ENCODE results near the gene ATAT1. TPM values are rescaled to one million over a fixed set of nuclear protein-coding genes. Genes with fewer than 3 reads are reported as not detected.
A peak's percentile ranks its signal among the peaks of the same experiment; 100 is the strongest.

ATAT1 gene
- total and polyA plus RNA-seq, 9 of the 15 experiments (the other 6 are each of a cell fraction or from before 2014, with no cell fraction given): 0.65 to 5.8 (median 1.6) TPM

- CTCF ChIA-PET (ENCODE audit: low intra/inter-chr PET ratio): no interaction called here
- Histone ChIP-seq H4K20me1 (replicated peaks; ENCODE audit: control insufficient read depth, insufficient read depth, low read length) (no peaks in the 10 kb centered on the region), H3K27ac (ENCODE audit: extremely low read depth, low read depth, low read length) (peak overlapping the region; percentile 88), H3K27me3 (ENCODE audit: control insufficient read depth in 2 of 2, insufficient read depth in 2 of 2, low read length in 2 of 2) (no peaks in the 10 kb centered on the region), H3K9me1 (ENCODE audit: control insufficient read depth, insufficient read depth, low read length) (no peaks in the 10 kb centered on the region), H3K4me3 (peak overlapping the region; percentile 81), H3K36me3 (ENCODE audit: control insufficient read depth, insufficient read depth, low read length) (peaks cover 11% of the 10 kb centered on the region; the same call in 2 of the 3 replicates), H3K4me2 (ENCODE audit: insufficient read depth, low read length) (peak overlapping the region; percentile 97), H3K9ac (ENCODE audit: insufficient read depth in 1 of 2, low read depth in 2 of 2, low read length in 2 of 2) (peak overlapping the region; percentile 75 to 95), H3K9me3 (replicated peaks; ENCODE audit: control insufficient read depth, insufficient read depth, low read depth, low read length) (no peaks in the 10 kb centered on the region), H3K79me2 (ENCODE audit: control insufficient read depth, insufficient read depth, low read length) (peaks cover 80% of the 10 kb centered on the region), H3K4me1 (replicated peaks in 1 of 2; ENCODE audit: control insufficient read depth in 2 of 2, insufficient read depth in 2 of 2, low read length in 2 of 2) (peaks cover 50 to 88% of the 10 kb centered on the region in 2 experiments), H2AFZ (ENCODE audit: low read depth, low read length) (peak overlapping the region; percentile 81)
- FAIRE-seq: peak; percentile 65
- intact Hi-C loops (cut with micrococcal nuclease) (loop anchor here (1.0 to 10.0 kb wide), 3 partner anchors 30 to 128 kb away; partner anchors contain the start of genes MDC1 and TUBB), in situ Hi-C loops (cut with MboI) (no loop called here)
- under 1% methylated on average over 31 of the region's 52 CpGs for WGBS (ENCODE audit: insufficient coverage, low coverage, missing lambda C conversion rate)
- POLR2A ChIA-PET: interaction anchor here (0.6 to 23.5 kb wide), 7 partner anchors 8 to 601 kb away, joined by 4 to 524 read pairs (median 6); partner anchors contain the start of genes DHX16, MDC1 and TUBB
- DNase-seq (ENCODE audit: extremely low read depth in 1 of 4, low spot score in 3 of 4): peak; percentile 90 to 96 (median 92)
- ATAC-seq: peak; percentile 59
- no TSS peak for BruUV-seq (replicated peaks)
- TF ChIP-seq COPS2 (conservative IDR thresholded peaks at IDR 0.05): no peak
- peak; percentile 92 for TF ChIP-seq ETS1 (conservative IDR thresholded peaks at IDR 0.05; ENCODE audit: control insufficient read depth, low read depth, low read length)
- no peak; the same call in 1 of the 2 replicates for TF ChIP-seq IRF9 (tag; IDR thresholded peaks at IDR 0.05)
- peak in 1 of 2 experiments; percentile 64; a peak in 1 of 3 replicates for TF ChIP-seq CBX3 (IDR thresholded peaks at IDR 0.05; ENCODE audit: borderline replicate concordance in 1 of 2, low read length in 2 of 2)
- peak; percentile 57 for TF ChIP-seq GABPA (tag; conservative IDR thresholded peaks at IDR 0.05; ENCODE audit: low read depth)
- no peak for TF ChIP-seq FUS (optimal IDR thresholded peaks at IDR 0.05; ENCODE audit: low read depth, low read length)
- TF ChIP-seq GABPB1 (CRISPR knock-in tag; IDR thresholded peaks at IDR 0.05): peak; percentile 73; the same call in 1 of the 2 replicates
- 0 out of 2 replicates have a peak, but pooled peaks have one; percentile 56 for TF ChIP-seq E2F3 (CRISPR knock-in tag; IDR thresholded peaks at IDR 0.05)
- peak; percentile 70 for TF ChIP-seq ZNF24 (IDR thresholded peaks at IDR 0.05)
- TF ChIP-seq MEIS2 (IDR thresholded peaks at IDR 0.05; ENCODE audit: partially characterized antibody): no peak
- peak; percentile 26 for TF ChIP-seq CHD1 (IDR thresholded peaks at IDR 0.05; ENCODE audit: low read length)
- TF ChIP-seq POLR2AphosphoS2 (IDR thresholded peaks at IDR 0.05; ENCODE audit: low read length): 0 out of 2 replicates have a peak, but pooled peaks have one; percentile 29
- peak; percentile 66 for TF ChIP-seq ZFX (CRISPR knock-in tag; IDR thresholded peaks at IDR 0.05)
- TF ChIP-seq BRD9 (IDR thresholded peaks at IDR 0.05; ENCODE audit: low read depth, partially characterized antibody): peak; percentile 88
- TF ChIP-seq RBM22 (IDR thresholded peaks at IDR 0.05; ENCODE audit: low read depth, low read length, poor library complexity, severe bottlenecking): peak; percentile 63
- TF ChIP-seq YY1 (IDR thresholded peaks at IDR 0.05; ENCODE audit: borderline replicate concordance in 1 of 3, control insufficient read depth in 1 of 3, extremely low read depth in 1 of 3, insufficient read depth in 3 of 3, insufficient read length in 1 of 3, insufficient replicate concordance in 2 of 3, low read depth in 1 of 3, low read length in 2 of 3): peak in 2 of 3 experiments; percentile 43 to 68
- no peak for TF ChIP-seq SNIP1 (IDR thresholded peaks at IDR 0.05; ENCODE audit: low read depth)
- no peak for TF ChIP-seq JUNB (CRISPR knock-in tag; conservative IDR thresholded peaks at IDR 0.05)
- no peak for TF ChIP-seq ZNF764 (CRISPR knock-in tag; IDR thresholded peaks at IDR 0.05; ENCODE audit: low read depth)
- no peak for TF ChIP-seq BRF1 (IDR thresholded peaks at IDR 0.05; ENCODE audit: borderline replicate concordance, extremely low read depth, insufficient read length)
Measured at GRCh38 chr6:30686908-30687658, 60.4 kb downstream of the ATAT1 start.

Measured in K562 (cell line).